Measurements from ENCODE around the gene RPS28. TPM values are rescaled to one million over a fixed set of nuclear protein-coding genes. Genes with fewer than 3 reads are reported as not detected.
"Not testable (repeated sequence)": the region's sequence is repeated elsewhere in the genome, so short reads cannot be mapped to it uniquely, and the experiment has no call there.

RPS28 gene
- total RNA-seq, 1 donor = 174 TPM

DNA sequence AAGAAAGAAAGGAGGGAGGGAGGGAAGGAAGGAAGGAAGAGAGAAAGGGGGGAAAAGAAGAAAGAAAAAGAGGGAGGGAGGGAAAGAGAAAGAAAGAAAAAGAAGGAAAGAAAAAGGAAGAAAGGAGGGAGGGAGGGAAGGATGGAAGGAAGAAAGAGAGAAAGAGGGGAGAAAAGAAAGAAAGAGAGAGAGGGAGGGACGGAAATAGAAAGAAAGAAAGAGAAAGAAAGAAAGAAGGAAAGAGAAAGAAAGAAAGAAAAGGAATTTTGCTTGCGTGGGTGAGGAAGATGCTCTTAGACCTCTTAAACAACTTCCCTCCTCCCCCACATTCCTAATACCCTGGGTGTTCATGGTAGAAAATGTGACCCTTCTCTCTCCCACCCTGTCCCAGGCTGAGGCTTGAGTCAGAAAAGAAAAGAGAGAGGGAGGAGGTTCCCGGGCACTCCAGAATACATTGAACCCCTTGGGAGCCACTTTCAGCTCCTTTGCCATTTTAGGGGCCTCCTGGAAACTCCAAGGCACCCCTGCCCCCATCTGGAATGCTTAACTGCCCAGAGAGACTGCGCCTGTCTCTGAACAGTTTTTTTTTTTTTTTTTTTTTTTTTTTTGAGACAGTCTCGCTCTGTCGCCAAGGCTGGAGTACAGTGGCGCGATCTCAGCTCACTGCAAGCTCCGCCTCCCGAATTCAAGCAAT is 31.0 kb downstream of the RPS28 start:
- H3K4me3 ChIP-seq (ENCODE audit: low read depth, low read length) = peak overlapping the region; percentile 17
- DNase-seq (ENCODE audit: low read depth) = peak; percentile 22
- TF ChIP-seq, protein P1, sequence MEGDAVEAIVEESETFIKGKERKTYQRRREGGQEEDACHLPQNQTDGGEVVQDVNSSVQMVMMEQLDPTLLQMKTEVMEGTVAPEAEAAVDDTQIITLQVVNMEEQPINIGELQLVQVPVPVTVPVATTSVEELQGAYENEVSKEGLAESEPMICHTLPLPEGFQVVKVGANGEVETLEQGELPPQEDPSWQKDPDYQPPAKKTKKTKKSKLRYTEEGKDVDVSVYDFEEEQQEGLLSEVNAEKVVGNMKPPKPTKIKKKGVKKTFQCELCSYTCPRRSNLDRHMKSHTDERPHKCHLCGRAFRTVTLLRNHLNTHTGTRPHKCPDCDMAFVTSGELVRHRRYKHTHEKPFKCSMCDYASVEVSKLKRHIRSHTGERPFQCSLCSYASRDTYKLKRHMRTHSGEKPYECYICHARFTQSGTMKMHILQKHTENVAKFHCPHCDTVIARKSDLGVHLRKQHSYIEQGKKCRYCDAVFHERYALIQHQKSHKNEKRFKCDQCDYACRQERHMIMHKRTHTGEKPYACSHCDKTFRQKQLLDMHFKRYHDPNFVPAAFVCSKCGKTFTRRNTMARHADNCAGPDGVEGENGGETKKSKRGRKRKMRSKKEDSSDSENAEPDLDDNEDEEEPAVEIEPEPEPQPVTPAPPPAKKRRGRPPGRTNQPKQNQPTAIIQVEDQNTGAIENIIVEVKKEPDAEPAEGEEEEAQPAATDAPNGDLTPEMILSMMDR (IDR thresholded peaks at IDR 0.05; ENCODE audit: insufficient read depth, low read length) = no peak

DNA sequence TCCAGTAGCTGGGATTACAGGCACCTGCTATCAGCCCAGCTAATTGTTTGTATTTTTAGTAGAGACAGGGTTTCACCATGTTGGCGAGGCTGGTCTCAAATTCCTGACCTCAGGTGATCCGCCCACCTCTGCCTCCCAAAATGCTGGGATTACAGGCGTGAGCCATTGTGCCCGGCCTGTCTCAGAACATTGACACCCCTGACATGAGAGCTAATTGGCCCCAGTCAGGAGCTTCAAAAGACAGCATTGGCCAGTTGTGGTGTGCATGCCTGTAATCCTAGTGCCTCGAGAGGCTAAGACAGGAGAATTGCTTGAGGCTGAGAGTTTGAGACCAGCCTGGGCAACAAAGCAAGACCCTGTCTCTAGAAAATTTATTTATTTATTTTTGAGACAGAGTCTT is 31.5 kb downstream of the RPS28 start:
- DNase-seq (ENCODE audit: low read depth) = not testable (repeated sequence)

DNA sequence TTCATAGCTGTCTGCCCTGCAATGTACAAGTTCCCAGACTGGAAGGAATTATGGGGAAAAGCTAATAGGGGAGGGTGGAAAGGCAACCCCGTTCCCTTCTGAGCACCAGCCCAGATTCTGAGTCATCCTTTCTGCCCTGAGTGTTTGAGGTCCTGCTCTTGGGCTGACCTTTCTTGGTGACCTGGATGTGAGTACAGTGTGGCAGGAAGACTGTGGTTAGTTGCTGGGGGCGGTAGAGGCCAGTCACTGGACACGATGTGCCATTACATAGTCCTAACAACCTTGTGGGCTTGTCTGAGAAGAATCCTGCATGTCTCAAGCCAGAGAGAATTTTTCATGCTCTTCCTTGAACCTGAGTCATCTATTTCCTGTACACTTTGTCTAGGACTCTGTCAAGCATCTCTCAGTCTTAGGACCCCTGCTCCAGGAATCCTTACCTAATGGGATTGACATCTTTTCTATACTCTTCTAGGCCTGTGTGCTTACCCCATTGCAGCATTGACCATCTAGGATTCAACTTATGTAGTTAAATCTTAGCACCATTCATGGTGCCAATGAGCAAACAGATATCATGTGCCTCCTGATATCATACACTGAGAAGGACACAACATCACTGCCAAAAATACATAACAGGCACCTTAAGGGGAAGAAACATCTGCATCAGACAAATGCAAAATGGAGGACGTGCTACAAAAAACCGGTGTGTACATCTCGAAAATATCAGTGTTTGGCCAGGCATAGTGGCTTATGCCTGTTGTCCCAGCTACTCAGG is 34.5 kb downstream of the RPS28 start:
- no peak overlapping the region for H3K4me3 ChIP-seq (ENCODE audit: low read depth, low read length)
- TF ChIP-seq, protein P1 (IDR thresholded peaks at IDR 0.05; ENCODE audit: insufficient read depth, low read length) = peak; percentile 0
- peak; percentile 91 for DNase-seq (ENCODE audit: low read depth)

More for the DNA sequence above, 31.5 kb downstream of the RPS28 start:
- not testable (repeated sequence) for H3K4me3 ChIP-seq (ENCODE audit: low read depth, low read length)

DNA sequence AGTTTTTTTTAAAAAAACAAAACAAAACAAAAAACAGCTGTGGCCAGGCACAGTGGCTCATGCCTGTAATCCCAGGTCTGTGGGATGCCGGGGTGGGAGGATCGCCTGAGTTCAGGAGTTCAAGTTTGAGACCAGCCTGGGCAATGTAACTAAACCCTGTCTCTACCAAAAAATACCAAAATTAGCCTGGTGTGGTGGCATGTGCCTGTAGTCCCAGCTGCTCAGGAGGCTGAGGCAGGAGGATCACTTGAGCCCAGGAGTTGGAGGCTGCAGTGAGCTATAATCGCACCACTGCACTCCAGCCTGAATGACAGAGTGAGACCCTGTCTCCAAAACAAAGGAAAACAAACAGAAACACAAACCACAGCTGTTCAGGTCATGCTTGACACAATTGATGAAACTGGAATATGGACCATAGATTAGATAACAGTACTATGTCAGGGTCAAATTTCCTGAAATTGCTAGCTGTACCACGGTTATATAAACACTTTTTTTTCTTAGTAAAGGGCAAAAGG is 35.8 kb downstream of the RPS28 start:
- H3K4me3 ChIP-seq (ENCODE audit: low read depth, low read length) = no peak overlapping the region
- TF ChIP-seq, protein P1 (IDR thresholded peaks at IDR 0.05; ENCODE audit: insufficient read depth, low read length) = no peak
- DNase-seq (ENCODE audit: low read depth) = peak; percentile 39

DNA sequence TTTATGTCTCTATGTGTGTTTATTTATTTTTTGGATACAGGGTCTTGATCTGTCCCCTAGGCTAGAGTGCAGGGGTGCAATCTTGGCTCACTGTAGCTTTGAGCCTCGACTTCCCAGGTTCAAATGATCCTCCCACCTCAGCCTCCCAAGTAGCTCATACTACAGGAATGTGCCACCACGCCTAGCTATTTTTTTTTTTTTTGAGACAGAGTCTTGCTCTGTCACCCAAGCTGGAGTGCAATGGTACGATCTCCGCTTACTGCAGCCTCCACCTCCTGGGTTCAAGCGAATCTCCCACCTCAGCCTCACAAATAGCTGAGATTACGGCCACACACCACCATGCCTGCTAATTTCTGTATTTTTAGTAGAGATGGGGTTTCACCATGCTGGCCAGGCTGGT is 37.7 kb downstream of the RPS28 start:
- no peak overlapping the region for H3K4me3 ChIP-seq (ENCODE audit: low read depth, low read length)
- DNase-seq (ENCODE audit: low read depth) = no peak
- TF ChIP-seq, protein P1 (IDR thresholded peaks at IDR 0.05; ENCODE audit: insufficient read depth, low read length) = no peak

DNA sequence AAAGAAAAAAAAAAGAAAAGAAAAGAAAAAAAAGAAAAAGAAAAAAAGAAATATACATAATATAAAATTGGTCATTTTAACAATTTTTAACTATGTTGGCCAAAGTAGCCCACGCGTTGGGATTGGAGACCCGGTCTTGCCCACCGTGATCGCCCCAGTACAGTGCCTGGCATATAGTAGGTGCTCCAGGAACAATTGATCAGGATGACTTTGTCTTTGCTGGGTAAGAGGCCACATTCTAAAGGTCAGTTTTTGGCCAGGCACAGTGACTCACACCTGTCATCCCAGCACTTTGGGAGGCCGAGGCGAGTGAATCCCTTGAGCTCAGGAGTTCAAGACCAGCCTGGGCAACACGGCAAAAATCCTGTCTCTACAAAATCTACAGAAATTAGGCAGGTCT is 38.9 kb downstream of the RPS28 start:
- TF ChIP-seq, protein P1 (IDR thresholded peaks at IDR 0.05; ENCODE audit: insufficient read depth, low read length) = no peak
- no peak for DNase-seq (ENCODE audit: low read depth)
- no peak overlapping the region for H3K4me3 ChIP-seq (ENCODE audit: low read depth, low read length)

Data from fibroblast of the aortic adventitia (primary cell).